LNCAP (cell line): ENCODE measurements around the gene RFK.

Source experiments
- TF ChIP-seq, protein P1 (sequence below): fragments of 450-650 bp; IDR thresholded peaks from 2 replicates; pipeline ENCODE4 v1.5.1; 2017; ENCODE audit warnings: mild to moderate bottlenecking

RFK gene

DNA sequence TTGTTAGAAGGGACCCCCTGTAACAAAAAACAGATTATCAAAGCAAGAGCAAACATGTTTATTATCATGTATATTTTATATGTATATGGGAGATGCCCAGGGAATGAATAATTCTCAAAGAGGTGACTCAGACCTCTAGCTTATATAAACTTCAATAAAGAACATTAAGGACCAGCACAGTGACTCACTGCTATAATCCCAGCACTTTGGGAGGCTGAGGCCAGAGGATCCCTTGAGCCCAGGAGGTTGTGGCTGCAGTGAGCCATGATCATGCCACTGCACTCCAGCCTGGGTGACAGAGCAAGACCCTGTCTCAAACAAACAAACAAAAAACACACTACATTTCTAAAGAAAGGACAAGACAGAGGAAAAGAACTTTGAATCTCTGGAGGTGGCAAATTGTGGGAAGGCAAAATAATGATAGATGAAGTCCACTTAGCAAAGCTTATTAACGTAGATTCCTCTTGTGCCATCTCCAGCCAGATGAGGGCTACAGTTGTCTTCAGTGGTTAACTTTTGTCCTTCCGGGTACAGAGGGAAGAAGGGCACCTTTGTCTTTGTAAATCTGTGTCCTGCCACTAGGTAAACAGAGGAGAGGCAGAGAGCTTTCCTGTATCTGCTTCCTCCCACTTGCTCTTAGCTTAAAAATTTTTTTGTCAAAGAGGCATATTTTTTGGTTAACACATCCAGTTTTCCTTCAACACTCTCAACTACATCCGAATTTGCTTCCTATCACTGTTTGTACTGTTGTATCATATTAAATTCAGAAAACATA lies 7.5 kb upstream of the RFK start:
- TF ChIP-seq, protein P1, sequence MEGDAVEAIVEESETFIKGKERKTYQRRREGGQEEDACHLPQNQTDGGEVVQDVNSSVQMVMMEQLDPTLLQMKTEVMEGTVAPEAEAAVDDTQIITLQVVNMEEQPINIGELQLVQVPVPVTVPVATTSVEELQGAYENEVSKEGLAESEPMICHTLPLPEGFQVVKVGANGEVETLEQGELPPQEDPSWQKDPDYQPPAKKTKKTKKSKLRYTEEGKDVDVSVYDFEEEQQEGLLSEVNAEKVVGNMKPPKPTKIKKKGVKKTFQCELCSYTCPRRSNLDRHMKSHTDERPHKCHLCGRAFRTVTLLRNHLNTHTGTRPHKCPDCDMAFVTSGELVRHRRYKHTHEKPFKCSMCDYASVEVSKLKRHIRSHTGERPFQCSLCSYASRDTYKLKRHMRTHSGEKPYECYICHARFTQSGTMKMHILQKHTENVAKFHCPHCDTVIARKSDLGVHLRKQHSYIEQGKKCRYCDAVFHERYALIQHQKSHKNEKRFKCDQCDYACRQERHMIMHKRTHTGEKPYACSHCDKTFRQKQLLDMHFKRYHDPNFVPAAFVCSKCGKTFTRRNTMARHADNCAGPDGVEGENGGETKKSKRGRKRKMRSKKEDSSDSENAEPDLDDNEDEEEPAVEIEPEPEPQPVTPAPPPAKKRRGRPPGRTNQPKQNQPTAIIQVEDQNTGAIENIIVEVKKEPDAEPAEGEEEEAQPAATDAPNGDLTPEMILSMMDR = no peak

GRCh38 chr9:76401176-76401575 lies 7.0 kb upstream of the RFK start:
- TF ChIP-seq, protein P1 = no peak

DNA sequence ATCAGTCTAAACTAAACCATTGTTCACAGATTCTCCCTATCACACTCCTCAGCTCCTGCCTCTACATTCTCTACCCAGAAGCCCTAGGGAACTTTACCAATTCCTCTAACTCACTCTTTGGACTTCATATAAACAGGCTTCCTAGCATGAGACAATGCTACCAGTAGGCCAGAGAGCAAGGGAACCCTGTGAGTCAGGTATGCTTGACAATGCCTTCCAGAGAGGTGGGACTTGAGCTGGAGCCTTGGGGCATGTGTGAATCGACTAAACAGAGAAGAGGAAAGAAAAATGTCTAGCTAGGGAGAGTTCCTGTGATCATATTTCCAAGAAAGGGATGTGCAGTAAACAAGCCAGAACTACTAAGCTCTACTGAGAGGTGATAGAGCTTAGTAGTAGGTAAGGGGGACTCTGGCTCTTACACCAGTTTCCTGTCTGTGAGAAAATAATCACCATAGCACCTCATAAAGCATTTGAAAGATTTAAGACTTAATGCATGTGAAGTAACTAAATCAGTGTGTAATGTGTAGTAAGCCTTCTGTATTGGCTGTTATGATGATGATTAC lies 6.4 kb upstream of the RFK start:
- TF ChIP-seq, protein P1 = no peak

GRCh38 chr9:76399856-76400255 lies 5.6 kb upstream of the RFK start:
- TF ChIP-seq, protein P1 = no peak

DNA sequence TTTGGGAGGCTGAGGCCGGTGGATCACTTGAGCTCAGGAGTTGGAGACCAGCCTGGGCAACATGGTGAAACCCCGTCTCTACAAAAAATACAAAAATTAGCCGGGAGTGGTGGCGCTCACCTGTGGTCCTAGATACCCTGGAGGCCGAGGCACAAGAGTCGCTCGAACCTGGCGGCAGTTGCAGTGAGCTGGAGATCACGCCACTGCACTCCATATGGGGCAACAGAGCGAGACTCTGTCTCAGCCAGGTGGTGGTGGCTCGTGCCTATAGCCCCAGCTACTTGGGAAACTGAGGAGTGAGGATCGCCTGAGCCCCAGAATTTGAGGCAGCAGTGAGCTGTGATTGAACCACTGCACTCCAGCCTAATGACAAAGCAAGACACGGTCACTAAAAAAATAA lies 2.4 kb upstream of the RFK start:
- TF ChIP-seq, protein P1 = no peak

- TF ChIP-seq, protein P1 = no peak
These were observed 1.9 kb upstream of the RFK start for GRCh38 chr9:76396144-76396543.

DNA sequence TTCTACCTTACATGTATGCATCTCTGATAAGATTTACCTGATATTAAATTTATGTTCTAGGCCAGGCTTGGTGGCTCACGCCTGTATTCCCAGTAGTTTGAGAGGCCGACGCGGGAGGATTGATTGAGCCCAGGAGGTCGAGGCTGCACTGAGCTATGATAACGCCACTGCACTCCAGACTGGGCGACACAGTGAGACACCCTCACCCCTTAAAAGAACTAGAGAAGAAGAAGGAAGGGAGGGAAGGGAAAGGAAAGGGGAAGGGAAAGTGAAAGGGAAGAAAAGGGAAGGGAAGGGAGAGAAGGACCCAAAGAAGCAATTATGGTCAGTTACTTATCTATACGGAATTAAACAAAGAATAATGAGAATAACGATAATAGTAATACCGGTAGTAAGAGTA lies 1.2 kb upstream of the RFK start:
- TF ChIP-seq, protein P1 = no peak
